Measurements from ENCODE around the gene TTC7B.

TTC7B gene

DNA sequence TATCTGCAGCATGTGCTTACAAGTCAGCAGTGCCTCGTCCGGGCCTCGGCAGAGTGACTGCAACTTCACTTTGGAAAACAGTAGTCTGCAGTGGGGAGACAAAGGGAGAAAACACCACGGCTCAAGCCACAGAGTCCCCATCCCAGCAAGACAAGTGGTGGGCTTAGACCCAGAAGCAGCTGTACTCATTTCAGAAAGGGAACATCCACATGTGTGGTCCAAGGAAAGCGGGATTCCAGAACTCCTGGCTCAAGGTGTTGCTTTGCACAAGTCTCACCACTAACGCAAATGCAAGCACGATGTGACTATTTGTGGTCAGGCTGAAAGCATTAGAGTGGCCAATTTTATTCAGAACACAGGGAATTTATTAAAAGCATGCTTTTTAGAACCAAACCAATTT lies 198.3 kb downstream of the TTC7B start:
- DNase-seq (ENCODE audit: low spot score), result no peak

DNA sequence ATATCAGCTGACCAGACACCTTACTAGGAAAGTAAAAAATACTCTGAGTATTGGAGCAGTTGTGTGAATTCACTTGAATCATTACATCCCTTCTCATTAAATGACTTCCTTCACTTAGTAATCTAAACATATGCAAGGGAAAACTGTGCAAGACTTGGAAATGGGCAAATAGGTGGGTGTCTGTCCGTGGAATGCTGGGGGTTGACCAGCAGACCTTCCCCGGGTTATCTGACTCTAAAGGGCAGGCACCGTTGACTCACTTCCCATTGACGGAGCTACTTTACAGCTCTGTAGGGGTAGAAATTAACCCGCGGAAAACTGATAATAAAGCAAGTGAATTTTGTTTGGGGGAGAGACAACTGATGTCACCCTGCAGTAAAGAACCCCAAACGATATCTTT lies 199.3 kb downstream of the TTC7B start:
- DNase-seq (ENCODE audit: low spot score), result no peak

DNA sequence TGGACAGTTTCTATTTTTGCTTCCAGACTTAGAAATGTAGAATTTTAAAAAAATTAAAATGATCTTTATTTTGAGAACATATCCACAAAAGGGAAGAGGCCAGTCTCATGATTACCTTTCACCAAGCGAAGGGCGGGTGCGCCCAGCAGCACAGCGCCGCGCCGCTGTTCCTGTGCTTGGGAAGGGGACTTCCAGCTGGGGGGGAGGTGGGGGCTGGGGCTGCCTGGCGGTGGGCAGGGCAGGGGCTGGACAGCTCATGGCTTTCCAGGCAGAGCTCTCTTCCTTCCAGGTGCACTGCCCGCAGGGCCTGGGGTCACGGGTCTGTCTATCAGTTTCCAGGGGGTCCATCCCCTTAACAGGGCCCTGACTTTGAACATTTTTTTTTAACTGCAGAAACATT lies 199.9 kb downstream of the TTC7B start:
- DNase-seq (ENCODE audit: low spot score), result no peak

DNA sequence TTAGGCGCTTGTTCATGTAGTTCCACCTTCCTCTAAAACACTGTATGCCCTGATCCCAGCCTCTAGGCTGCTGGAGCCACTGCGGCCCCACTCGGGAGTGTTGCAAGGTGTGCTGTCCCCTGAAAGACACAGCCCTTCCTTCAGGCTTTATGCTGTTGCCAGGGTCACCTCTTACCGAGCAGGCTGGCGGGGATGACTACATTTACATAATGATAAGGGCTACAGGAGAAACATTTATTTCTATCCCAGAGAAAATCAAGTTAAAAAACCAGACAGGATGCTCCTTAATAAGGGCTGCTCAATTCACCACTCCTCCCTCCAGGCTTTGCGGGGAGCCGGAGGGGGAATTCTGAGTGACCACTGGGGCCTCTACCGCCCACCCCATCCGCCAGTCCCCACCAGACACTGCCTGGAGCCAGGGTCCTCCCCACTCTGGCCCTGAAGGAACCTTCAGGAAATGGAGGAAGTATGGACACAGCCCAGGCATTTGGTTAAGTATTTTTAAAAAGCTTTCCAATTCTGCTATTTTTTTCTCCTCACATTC lies 200.6 kb downstream of the TTC7B start:
- DNase-seq (ENCODE audit: low spot score), result no peak

DNA sequence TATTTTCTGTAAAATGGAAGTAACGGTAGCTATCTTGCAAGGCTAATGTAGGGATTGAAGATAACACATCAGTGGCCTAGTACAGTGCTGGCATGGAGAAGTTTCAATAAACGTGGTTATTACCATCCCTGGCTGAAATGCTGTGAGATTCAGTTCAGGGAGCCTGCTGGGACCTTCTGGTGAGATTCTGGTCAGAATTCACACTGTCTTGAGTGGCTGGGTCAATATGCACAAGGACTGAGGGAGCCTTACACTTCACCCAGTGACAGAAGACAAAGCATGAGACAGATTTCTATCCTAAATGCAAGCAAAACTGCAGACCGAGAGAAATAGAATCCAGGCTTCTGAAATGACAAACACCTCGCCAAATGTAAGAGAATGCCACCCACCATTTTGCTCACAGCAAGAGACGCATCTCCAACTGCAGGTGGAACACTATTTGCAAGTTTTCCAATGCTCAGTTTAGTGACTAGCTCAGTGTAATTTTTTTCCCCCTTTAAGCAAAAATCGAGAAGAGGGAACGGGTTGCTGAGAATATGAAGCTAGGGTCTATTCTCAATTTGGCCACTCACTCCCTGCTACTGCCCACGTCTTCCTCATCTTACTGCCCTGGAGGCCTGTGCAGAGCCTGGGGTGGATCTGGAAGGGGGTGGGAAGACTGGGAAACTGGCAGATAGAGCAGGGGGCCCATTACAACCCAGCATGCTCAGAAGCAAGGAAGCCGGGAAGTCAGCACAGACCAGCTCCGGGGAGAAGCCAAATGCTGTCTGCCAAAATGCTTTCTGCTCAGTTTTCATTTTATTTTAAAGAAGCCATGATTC lies 201.3 kb downstream of the TTC7B start:
- no peak for DNase-seq (ENCODE audit: low spot score)

DNA sequence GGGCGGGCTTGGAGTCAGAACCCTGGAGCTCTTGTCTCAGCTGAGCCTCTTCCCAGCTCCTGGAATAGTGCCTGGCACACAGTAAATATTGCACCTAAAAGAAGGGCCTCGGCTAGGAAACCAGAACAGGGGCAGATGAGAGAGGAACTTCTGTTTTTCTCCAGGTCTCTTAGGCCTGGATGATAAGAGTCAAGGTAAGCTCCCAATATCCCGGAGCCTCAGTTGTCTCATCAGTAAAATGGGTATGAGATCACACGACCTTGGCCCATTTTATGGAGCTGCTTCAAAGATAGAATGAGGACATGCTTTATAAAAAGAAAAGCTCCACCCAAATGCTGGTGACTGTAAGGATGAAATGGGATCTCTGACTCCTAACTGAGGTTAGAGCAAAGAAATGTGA lies 202.2 kb downstream of the TTC7B start:
- DNase-seq (ENCODE audit: low spot score), result no peak

DNA sequence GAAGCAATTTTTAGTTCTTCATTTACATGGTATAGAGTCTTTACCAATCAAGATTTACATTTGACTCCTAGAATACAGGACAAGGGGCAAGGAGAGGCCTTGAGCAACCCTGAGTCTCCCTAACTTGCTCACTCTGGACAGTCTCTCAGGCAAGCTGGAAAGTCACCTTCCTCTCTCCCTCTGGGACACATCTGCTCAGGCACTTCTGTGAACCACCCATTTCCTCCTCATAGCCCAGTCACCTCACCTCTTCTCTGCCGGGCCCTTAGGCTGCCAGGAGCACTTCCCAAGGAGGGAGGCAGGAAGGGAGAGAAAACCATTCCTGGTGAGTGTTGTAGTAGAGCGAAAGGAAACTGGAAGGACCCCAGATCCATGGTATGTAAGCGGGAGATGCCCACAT lies 202.8 kb downstream of the TTC7B start:
- DNase-seq (ENCODE audit: low spot score), result no peak

DNA sequence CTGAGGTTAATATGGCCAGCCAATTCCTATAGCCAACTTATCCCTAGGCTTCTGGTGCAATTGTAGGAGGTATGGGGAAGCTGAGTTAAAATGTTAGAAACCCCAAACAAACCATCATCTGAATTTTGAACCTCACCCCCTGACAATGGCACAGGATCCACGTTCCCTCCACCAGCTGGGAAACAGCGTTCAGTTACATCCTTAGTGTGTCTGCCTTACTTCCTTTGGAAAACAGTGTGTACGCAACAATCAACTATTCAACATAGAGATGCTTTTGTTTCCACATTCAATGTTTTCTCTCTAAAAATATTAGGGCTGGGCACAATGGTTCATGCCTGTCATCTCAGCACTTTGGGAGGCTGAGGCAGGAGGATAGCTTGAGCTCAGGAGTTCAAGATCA lies 203.4 kb downstream of the TTC7B start:
- DNase-seq (ENCODE audit: low spot score), result no peak

DNA sequence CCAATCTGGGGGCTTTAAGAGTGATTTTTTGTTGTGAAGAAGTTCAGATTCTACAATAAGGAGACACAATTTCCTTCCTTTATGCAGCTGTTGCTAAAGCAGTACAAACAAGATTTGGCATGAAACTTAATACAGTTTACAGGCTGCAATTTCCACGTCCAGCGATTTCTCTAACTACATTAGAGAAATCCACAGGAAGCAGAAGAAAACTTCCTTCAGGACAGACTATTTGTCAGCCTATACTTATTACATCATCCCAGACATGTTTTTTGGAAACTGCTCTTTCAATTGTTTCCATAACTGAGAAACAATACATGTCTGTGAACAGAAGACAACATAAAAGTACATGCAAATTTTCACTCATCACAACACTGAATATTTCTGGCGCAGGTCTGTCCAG lies 204.3 kb downstream of the TTC7B start:
- DNase-seq (ENCODE audit: low spot score), result no peak

DNA sequence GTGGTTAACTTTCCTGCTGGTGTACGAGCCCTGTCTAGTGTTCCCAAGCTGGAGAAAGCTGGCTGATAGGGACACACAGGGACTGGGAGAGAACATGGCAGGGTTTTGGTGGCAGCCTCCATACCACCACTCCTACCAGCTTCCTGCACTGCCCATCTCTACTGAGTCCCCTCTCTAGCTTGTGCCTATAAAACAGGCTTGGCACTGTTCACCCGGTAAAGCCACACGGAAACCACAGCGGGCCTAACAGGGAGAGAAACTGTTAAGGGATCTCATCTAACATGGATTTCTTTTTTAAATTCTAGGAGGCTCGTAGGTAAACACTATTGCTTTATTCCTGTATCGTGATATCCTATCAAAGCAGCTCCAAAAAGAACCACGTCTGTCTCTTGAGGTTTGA lies 204.7 kb downstream of the TTC7B start:
- no peak for DNase-seq (ENCODE audit: low spot score)

DNA sequence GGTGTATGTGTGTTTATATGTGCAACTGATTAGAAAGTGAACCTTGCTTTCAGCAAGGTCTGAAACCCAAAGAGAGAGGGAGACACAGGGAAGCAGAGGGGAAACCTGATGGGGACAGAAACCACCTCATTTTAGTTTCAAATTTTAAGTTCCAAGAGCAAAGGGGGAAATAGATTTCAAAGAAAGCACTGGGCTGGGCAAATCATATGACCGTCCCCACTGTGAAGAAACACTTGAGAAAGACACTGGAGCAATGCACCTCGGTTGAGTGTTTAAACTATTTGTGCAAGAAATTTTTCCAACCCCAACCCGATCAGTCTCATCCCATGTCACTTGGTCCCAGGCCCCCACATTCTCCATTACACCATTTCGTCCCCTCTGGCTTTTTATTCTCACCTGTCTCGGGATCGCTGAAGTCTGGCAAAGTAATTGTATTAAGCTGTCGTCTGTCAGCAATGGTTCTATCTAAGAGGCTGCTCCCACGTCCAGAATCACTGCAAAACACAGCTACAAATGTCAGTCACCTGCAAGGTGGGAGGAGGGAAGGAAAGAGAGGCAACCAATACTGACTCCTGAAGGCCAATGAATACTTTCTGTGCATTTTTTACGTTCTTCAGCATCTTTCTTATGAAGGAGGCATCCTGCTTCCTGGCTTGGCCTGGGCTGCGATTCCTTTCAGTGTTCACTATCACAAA lies 205.7 kb downstream of the TTC7B start:
- DNase-seq (ENCODE audit: low spot score), result no peak

DNA sequence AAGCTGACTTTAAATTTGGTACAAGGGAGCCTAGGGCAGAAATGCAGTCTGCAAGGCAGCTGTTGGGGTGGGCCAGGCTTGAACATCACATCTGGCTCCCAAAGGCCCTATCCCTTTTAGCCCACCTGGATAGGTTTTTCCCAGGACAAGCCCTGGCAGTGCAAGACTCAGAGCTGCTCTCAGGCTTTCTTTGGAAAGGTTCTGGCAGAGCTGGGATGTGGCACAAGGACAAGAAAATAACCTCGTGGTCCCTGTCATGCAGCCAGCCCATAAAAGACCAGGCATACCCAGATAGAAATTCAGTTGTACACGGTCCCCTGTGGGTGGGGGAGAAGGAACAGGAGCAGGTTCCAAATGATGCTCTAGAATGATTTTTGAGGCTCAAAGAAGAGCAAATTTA lies 206.9 kb downstream of the TTC7B start:
- no peak for DNase-seq (ENCODE audit: low spot score)

DNA sequence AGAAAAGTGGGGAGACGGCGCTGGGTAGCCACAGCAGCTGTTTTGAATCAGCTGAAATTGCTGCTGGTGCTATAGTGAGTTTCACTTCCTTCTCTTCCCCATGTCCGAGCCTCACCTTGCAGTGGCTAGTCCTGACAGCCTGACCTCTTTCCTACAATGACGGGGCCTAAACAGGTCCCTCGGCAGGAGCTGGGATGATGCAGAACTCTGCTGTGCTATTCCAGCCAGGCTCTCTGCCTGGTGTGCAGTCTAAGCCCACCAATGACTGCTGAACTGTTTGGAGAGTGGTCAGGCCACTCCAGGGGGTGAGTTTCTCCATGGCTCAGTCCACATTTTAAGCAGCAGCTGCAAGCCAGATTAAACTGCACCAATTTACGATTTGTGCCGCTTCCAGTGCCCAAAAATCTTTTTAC lies 207.3 kb downstream of the TTC7B start:
- no peak for DNase-seq (ENCODE audit: low spot score)

DNA sequence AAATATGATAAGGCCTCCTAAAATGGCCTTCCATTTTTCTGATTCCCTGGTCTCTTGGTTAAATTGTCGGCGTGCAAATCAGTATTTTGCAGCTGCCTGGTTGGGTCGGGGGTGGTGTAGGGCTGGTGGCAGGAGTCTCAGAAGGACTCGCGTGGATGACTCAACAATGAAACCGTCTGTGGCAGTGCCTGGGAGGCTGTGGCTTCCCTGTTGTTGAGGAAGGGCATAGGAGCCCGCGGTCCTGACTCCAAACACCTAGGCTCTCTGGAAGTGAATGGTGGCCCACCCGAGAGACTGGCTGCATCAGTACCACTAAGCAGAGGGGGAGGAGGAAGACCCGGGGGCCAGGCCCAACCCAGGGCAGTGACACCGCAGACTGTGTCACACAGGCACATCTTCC lies 207.9 kb downstream of the TTC7B start:
- DNase-seq (ENCODE audit: low spot score), result no peak

DNA sequence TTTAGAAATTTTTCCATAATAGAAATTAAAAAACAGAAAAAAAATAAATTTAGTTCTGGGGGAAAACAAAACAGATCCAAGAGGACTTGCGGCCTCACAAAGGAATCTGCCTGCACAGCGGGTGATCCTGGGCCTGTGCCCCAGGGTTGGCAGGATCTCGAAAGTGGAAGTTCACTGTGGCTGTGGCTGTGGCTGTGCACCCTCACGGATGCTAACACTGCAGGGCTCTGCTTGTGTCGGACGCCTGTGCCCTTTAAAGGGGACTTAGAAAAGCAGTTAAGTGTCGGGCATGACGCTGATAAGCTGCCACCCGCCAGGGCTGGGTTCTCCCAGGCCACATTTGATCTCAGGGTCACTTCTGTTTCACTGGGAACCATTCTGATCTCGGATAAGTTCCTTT lies 209.1 kb downstream of the TTC7B start:
- DNase-seq (ENCODE audit: low spot score), result peak; percentile 71

DNA sequence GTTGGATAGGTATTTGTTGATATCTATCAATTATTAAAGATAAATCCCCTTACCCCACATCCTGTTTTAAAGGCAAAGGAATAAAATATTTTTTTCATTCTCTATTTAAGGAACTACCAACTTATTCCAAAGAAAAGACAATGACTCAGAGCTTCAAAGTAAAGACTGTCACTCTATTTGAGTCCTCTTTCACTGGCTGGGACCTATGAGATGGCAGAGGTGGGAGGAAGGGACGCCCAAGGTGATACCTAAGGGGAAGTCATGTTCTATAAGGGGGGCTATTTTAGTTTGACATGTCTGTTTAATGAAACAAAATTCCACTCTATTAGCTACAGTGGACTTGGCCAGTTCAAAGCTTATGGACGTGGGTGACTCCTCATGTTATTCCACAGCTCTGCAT lies 209.8 kb downstream of the TTC7B start:
- DNase-seq (ENCODE audit: low spot score), result no peak

DNA sequence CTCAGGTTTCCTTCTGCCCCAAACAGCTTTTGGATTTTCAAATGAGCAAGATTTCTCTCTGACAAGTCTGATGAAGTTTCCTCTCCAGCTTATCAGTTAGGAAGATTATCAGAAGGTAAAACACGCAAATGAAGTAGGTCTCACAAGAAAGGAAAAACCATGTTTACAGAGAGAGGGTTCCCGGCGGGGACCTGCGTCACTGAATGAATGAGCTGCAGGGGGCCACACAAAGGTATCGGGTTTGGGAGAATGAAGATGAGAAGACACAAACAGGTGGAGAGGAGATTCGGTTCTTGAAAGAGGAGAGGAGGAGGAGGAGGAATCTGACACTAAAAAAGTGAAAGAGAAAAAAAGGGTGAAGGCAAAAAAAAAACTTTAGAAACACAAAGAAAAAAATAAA lies 210.8 kb downstream of the TTC7B start:
- no peak for DNase-seq (ENCODE audit: low spot score)

DNA sequence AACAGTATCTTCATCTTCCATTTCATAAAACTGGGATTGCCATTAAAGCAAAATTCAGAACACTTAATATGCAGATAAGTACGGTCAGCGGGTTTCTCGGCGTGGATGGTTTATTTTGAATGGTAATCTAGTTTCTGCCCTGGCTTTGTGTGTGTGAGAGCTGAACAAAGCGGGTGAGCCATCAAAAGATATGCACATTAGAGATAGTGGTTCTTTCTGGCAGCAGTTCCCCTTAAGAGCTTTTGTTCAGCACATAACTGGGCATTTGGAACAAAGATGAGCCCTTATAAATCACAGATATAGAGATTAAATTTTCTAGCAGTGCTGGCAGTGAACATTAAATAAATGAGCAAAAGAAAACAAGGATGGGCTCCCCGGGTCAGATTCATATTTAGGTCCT lies 211.9 kb downstream of the TTC7B start:
- DNase-seq (ENCODE audit: low spot score), result no peak

DNA sequence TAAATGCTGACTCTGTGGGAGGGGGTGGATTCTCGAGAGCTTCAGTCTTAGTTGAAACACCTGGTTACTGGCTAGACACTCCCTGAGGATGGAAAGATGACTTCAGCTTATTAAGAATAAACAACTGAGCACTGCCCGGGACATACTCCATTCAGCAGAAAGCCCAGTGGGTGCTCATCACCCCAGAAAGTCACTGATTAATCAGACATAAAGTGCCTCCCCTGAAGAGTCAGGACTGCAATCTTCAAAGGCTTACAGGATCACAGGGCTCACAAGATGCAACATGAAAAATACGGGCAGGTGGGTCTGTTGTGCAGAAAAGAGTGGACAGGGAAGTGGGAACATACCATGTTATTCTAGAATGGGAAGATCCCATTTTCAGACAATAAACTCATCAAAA lies 212.4 kb downstream of the TTC7B start:
- no peak for DNase-seq (ENCODE audit: low spot score)

DNA sequence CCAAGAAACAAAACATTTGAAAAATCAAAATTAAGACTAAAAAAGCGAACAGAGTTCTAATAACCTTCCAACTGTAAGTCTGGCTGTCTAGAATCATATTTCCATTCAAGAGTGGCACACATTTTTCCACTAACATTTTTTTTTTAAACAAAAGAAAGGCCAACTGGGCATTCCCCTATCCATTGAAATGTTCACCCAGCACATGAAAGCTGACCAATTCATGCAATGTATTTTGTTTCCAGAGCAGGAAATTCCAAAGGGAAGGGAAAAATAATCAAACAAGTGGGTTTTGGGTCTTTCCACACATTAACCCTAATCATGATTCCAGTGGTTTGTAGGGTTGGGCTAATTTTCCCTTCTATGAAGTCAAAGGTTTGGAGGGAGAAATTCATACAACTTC lies 212.9 kb downstream of the TTC7B start:
- DNase-seq (ENCODE audit: low spot score), result no peak

DNA sequence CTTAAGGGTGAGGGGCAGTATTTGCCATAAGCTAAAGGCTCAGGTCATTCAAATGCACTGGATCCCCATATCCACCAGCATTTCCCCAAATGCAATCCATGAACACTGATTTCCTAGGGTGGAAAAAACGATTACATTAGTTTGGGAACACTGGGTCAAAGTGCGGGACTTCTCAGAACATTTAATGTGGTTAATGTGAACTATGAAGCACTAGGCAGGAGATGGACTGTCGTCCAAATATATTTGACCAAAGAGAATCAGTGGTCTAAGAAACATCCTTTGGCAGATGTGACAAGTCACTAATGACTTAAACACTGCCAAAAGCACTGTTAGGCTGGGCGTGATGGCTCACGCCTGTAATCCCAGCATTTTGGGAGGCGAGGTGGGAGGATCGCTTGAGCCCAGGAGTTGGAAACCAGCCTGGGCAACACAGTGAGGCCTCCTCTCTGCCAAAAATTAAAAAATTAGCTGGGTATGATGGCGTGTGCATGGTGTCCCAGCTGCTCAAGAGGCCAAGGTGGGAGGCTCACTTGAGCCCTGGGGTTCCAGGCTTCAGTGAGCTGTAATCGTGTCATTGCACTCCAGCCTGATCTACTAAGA lies 214.0 kb downstream of the TTC7B start:
- no peak for DNase-seq (ENCODE audit: low spot score)

DNA sequence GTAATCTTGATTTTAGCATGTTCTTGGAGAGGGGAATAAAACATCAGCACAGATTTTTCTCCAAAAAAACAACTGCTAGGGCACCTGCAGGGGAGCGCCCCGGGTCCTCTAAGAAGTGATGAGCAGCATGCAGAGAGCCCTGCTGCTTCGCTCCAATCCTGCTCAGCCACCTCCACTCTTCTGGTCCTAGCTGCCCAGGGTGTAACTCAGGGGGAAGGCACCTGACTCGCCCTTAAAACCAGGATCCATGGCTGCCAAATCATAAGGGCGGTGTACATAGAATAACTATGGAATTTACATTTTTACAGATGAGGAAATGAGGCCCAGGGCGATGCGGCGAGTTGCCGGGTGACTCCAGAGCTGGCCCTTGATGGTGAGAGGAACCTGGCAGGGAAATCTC lies 214.7 kb downstream of the TTC7B start:
- DNase-seq (ENCODE audit: low spot score), result no peak

DNA sequence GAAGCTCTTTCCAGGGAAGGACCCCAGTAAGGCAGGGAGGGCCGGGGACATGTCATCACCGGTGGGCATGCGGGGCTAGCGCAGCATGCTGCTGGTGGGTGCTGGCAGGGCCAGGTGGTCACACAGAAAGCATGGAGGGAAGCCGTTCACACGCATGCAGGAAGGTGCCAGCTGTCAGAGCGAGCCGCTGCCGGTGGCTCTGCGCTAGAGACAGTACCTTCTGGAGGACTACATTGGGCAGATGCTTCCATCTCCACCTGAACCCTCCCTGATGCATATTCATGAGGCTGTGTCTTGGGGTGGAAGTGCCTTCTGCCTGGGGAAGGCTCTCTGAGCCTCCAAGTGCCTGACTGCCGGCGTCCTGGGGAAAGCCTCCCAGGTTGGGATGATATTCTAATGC lies 215.6 kb downstream of the TTC7B start:
- DNase-seq (ENCODE audit: low spot score), result no peak

All from pons (tissue), 1 donor.